Lung microvascular endothelial cell (primary cell): Measurements from ENCODE around the gene SH2D7. TPM values are rescaled to one million over a fixed set of nuclear protein-coding genes. Genes with fewer than 3 reads are reported as not detected.
A peak's percentile ranks its signal among the peaks of the same experiment; 100 is the strongest.

ENCODE experiments used
- DNase-seq, 2 donors: peaks; one replicate each; pipeline versions ENCODE4 v3.0.0 to v3.0.0-alpha.2; 2010; ENCODE audit warnings: low read depth in 2 of 2
- total RNA-seq: library from RNA; depleted of rRNA; stranded (reverse); fragments of >200 nt; gene quantifications from 2 replicates; pipeline ENCODE4 v1.2.1, GENCODE V29; 2014

Gene SH2D7
- total RNA-seq = not detected in 2 replicates

DNA sequence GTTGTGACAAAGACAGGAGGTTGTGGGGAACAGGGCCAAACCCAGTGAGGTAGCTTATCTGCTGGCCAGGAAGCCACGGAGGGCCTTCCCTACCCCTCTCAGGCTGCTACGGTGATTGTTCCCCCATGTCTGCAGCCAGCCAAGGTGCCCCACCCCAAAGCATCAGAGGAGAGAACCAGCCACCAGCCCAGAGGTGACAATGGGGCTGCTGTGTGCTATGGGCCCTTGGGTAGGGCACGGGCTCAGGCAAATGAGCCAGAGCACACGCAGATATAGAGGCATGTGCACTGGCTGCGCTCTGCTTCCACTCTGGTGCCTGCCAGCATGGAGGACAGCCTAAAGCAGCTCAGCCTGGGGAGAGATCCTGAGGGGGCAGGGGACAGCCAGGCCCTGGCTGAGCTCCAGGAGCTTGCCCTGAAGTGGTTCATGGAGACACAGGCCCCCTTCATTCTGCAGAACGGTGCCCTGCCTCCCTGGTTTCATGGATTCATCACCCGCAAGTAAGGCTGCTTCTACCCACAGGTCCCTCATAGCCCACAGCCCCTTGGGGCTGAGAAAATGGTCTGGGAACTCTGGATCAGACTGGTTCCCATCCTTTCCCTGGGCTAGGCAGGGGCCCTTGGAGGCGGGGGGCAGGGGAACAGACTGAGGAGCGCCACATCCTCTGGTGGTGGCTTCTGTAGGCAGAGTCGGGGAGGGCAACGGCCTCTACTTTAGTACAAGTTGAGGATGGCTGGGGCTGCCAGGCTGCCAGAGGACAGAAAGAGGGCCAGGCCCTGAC lies at the start of gene SH2D7:
Gene SH2D7 (plus strand): TSS at position 301 of the 781 bp plus-strand sequence. CDS start 24 bp downstream, at position 325.
- DNase-seq = peak in 1 of 2 donors; percentile 43

DNA sequence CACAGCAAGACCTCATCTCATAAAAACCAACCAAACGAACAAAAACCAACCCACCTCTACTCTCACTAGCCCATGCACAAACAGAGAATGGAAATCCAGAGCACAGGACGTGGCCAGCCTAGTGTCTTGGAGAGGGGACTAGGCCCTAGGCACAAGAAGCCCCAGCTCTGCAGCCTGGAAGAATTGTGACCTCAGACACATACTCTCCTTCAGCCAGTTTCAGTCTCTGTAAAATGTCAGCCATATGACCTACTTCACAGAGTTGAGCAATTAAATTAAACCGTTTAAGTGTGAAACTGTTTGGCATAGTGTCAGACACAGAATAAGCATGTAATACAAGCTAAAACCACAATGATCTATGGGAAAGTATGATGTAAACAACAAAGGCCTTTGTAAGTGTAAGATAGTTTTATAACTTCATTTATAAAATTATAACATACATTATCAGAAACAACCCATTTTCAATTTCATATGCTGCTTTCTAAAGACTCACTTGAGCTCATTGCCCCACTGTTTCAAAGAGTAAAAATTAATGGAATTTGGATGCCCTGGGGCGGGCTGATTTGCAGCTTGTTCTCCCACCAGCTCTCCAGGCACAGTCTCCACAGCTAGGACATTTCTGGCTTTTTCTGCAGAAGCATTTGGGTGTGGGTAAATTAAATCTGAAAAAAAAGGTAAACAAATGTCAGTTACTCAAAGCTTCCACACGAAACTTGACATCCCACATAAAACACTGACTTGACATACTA lies 47.8 kb upstream of the SH2D7 start:
- DNase-seq = no peak

DNA sequence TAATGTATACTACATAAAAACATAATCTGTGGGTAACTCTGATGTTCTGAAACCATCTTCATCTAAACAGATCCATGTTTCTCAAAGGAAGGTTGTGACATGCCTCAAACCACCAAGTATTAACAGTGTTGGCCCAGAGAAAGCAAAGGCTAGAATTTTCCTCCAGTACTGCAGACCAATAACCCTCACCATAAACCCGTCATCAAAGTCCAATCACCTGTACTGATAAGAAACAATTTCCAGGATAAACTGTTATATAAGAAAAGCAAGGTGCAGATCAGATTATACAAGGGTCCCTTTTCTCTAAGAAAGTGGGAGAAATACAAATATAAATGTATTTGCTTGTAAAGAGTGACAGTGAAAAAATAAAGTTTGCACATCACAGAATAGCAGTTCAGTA lies 47.2 kb upstream of the SH2D7 start:
- DNase-seq = no peak

DNA sequence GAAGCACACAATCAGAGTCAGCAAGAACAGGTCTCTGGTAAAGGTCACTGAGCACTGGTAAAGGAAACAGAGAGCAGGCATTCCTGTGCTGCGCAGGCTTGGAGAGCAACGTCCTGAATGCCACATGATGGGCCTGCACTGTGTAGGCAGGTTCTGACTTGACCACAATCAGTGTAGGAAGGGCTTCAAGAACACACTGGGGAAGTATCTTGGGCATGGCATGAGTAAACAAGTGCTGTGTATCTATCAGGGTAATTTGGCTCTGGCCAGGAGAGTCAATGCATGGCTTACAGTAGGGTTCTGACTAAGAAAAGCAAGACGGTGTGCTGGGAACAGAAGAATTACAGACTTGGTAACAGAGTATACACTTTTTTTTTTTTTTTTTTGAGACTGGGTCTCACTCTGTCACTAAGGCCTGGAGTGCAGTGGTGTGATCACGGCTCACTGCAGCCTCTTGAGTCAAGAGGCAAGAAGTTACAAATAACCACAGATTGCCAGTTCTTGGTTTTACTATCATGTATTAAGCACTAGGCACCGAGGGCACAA lies 45.5 kb upstream of the SH2D7 start:
- DNase-seq = no peak

DNA sequence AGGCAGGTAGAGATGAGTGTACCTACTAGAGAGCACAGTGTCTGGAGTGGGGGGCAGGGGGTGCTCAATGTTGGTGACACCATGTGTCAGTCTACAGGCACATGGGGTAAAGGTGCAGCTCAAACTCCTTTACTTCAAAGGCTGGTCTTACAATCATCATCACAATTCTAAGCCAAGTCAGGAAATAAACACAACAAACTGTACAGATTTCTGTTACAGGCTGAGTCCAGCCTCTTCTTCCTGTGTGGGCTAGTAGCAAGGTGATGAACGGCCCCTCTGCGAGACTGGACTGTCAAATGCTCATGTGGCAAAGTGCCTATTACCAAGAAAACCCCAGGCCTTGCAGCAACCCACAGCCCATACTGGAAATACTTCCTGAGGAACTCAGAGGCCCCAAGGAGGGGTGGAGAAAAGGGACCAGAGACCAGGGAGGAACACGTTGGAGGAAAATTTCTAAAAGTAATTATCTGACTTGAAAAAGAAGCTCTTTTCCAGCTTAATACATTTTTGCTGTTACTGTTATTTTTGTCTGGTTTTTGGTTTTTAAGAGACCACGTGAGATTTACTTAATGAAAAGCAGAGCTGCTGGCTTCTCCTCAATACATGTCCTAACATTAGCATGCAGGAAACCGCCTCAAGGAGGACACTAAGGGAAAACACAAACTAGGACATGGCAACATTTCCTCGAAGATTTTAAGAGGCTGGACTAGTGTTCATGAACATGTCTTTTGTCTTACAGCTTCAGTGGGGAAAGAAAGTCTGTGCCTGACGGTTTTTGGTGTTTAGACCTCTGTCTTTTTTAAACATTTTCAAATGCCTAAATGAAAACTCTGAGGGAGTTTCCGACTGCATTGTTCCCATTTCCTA lies 44.4 kb upstream of the SH2D7 start:
- DNase-seq = peak in 1 of 2 donors; percentile 69

DNA sequence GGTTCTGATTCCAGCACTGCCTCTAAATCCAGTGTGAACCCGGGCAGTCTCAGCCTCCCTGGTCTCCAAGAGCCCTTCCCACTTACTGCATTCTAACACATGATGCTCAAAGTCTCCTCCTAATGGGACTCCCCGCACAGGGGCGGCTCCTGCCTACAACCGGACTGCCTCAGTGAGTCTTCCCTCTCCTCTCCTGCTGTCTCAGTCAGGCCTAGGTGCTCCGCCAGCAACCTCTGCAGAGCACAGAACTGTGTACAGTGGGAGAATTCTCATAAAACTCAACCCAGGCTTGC lies 43.8 kb upstream of the SH2D7 start:
- no peak for DNase-seq

DNA sequence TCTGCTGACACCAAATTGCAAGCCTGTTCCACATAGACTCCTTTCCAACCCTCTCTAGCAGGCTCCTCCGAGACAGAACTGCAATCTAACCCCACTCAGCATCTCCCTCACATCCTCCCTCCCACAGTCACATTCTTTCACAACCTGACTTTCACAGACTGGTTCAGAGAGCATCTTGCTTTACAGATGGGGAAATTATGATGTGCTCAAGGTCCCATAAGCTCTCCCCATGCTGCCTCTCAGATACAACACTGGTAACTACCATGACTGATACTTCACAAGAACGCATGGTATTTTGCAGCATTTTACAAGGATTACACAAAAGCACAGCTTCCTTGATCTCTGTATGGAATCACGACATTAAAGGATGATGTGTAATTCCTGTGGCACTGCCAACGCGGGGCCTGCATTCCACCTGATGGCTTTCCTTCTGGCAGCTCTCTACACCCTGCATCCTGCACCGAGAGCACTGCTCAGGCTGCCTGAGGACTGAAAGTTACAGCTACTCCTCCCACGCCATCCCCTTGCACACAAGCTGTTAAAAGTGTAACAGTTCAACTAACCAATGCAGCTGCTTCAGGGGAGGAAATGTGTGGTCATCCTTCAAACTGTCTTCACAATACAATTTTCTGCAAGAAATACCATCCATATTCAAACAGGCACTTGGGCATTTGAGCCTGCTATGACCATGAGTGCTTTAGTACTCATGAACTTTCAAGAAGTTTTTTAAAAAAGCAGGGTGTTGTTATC lies 42.5 kb upstream of the SH2D7 start:
- DNase-seq = peak in 1 of 2 donors; percentile 66

DNA sequence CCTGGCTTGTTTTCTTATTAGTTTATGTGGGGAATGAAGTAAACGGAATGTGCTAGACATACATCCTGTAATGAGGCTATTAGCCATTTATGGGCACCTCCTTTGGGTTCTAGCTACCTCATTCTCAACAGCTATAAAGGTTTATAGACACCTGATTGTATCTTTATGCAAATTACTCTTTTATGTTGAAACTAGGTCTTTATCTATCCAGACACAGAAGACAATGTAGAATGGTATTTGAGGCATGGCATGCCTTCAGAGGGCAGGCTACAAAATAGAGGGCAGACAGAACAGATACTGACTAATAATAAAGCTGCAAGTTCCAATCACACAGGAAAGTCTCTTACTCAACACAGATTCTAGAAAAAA lies 41.9 kb upstream of the SH2D7 start:
- no peak for DNase-seq

DNA sequence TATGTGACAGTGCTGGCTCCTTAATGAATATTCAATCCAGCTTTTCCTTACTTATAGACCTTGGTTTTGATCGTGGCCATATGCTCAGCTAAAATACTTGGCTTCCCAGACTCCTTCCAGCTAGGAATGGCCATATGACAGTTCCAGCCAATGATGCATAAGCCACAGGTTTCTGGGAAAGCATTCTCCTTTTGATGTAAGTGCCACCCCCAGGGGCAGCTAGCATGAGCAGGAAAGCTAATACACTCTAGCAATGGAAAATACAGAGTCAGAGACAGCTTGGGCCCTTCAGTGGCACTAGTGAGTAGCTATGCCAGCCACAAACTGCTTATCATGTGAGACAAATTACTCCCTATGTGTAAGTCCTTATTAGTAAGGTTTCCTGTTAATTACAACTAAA lies 41.5 kb upstream of the SH2D7 start:
- no peak for DNase-seq

DNA sequence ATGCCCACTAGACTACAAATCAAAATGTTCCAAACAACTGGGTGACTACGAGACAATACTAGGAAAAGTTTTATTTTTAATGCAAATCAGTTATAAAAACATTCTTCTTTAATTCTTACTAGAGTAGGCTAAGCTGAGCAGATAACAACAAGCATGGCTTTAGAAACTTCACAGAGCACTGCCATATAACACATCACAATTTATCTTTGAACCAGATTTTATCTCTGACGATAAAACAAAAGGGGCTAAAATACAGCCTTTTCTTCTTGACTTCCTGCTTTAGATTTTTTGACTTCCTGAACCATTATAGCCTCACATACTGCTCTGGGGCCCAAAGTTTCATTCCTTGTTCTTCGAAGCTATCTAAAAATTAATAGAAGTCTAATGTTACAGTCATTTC lies 40.8 kb upstream of the SH2D7 start:
- peak in 1 of 2 donors; percentile 22 for DNase-seq

DNA sequence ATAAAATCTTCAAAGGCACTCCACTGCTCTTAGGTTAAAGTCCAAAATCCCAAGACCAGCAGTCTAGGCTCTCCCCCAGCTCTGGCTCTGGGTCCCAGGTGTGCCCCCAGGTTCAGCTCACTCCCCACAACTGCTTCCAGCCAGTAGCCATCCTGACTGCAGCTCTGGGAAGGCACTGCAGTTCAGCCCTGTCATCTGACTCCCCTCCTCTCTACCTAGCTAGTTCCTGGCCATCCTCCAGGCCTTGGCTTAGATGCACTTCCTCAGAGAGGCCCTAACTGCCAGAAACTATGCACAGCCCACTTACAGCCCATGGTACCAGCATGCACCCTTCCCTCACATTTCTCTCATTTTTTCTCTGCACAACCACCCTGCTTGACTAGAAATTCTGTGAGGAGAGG lies 40.4 kb upstream of the SH2D7 start:
- DNase-seq = peak; percentile 46 to 68

DNA sequence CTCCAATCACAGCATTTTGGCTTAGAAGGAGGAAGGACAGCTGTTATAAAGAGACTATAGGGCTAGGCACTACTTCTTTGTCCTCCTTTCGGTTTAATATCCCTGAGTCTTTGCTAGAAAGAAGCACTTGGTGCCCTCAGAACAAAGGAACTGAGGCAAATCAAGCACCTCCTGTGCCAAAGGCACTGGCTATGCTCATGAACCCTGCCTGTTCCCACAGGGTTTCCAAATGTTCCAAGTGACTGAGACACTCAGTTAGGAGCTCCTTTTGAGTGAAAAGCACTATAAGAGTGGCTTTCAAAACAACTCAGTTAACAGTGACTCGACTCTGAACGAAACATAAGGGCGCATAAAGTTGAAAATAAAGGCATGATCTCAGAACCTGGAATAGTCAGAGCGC lies 39.8 kb upstream of the SH2D7 start:
- DNase-seq = no peak

DNA sequence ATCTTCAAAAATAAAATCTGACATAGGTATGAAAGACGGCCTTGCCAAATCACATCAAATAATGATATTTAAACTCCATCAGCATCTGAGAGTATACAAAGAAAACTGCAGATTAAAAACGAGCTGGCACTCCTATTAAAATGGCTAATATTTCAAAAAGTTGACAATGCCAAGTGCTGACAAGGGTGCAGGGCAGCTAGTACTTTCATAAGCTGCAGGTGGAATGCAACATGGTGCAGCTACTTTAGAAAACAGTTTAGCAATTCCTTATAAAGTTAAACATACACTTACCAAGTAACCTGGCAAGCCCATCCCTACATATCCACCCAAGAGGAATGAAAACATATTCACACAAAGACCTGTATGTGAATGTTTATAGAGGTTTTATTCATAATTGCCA lies 37.8 kb upstream of the SH2D7 start:
- DNase-seq = no peak

DNA sequence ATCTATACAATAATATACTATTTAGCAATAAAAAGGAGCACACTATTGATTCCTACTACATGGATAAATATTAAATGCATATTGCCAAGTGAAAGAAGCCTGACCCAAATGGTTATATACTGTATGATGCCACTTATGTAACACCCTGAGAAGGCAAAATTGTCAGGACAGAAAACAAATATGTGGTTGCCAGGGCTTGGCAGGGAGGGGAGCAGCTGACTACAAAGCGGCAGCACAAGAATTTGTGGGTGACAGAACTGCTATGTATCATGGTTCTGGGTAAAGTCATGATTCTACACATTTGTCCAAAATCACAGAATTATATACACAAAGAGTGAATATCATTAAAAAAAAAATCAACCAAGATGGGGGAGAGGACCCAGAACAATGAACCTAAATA lies 37.4 kb upstream of the SH2D7 start:
- DNase-seq = no peak

DNA sequence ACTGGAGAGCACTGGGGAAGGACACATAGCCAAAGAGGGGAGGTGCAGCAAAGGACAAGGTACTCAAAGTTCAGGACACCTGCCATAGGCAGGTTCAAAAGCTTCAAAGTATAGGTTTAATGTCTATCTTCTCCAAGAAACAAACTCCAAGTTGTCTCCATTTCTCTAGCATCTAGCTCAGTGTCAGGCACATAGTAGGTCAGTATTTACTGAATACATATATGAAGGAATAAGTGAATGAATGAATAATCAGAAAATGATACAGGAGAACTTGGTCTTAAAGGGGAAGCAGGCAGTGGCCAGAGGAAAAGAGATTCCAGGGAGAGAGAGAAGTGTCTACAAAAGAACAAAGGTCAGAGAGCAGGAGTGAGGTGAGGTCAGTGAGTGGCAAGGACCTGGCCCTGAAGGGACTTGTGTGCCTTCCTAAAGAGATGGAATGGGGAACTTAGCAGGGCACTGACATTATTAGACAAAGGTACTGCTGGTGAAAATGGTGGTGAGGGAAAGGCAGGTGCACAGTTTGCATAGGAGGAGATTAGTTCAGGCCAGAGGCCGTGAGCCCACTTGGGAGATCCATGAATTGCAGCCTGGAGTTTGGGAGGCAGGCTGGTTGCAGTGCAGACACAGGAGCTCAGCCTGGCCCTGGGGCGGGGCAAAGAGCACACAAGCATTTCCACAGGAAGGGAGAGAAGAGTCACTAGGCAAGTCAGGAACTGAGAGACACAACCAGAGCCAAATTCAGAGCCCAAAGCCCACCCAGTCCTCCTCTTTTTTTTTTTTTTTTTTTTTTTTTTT lies 36.2 kb upstream of the SH2D7 start:
- DNase-seq = peak; percentile 52 to 68

DNA sequence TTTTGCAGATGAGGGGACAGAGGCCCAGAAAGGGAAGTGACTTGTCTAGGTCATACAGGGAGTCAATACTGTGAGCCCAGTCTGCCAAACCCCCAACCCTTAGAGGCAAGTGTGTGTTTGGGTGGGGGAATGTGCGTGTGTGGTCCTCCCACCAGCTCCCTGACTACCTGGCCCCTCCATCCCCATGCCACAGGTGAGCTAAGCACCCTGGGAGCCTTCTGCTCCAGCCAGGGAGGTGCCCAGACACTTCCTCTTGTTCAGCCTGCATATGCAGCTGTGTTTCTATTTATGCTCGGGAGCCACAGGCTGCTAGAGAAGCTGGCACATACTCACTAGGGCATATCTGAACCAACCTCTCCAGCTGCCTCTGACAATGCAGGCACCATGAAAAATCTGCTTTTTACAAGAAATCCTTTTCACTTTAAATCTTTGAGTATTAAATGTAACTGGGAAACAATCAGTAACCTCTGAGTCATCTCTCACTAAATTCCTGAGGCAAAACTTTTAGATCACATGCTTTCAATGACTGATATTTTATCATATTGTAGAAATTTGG lies 35.6 kb upstream of the SH2D7 start:
- DNase-seq = peak; percentile 33 to 45

DNA sequence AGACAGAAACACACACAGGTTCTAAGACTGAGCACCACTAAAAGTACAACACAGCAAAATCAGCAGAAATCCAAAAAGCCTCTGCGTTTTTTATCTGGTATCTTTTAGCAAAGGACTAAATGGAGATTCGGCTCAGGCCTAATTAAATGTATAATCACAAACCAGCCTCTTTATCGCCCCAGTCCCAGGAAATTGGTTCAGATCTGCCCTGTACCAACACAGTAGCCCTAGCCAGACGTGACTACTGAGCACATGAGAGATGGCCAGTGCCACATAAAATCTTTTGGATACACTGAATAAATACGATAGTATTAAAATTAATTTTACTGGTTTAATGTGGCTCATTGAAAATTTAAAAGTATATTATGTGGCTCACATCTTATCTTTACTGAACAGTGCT lies 34.6 kb upstream of the SH2D7 start:
- DNase-seq = no peak

DNA sequence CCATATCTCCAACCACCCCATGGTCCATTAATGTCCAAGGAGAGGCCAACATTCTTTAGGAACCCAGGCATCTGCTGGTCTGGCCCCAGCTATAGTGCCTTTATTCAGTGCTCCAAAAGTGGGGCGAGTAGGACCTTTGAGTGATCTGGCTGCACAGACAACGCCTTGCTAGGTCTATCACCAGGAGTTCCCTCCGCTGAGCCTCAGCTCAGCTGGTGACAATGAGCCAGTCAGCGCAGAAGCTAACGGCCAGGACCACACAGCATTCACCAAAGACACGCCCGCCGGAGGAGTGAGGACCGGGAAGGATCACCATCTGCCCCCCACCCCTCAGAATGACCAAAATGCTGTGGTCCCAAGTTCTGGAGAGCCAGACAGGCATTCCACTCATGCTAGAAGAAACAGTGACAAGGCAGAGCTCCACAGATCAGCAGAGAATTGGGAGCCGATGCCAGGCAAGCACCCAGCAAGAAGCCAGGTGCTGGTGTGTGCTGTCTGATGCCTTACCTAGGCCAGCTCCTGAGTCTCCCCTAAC lies 33.9 kb upstream of the SH2D7 start:
- no peak for DNase-seq

DNA sequence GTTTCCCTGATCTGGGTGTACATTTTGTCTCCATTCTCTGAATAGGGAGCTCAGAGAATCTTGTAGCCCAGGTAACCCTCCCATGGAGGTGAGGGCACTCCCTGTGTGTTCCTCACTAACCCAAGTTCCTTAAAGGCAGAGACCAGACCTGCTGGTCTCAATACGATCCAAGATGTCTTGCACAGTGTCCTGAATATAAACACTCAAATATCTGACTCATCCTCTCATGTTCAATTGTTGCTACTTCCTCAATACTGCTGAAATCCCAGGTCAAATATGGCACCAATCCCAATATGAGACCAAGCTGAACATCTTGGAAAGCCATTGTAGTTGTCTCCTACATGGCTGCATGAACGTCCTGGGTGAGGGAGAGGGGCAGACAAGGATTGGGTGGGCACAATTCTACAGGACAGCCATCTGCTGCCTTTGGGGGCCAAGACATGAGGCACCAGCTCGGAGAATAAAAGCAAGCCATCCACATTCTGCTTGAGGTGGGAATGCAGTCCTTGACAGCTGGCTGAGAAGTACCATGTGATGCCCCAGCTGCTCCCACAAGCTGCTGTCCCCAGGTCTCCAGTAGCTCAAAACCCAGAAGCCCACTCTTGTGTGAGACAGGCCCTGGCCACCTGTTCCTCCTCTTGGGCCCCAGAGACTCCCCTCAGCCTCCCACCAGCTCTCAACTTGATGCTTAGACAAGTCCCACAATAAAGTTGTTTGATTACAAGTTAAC lies 33.1 kb upstream of the SH2D7 start:
- peak in 1 of 2 donors; percentile 77 for DNase-seq
